ENCODE measurements around the gene NHEJ1. TPM values are rescaled to one million over a fixed set of nuclear protein-coding genes. Genes with fewer than 3 reads are reported as not detected.

Gene NHEJ1
- total RNA-seq, 1 experiment from 2014 or later = 16.4 TPM

DNA sequence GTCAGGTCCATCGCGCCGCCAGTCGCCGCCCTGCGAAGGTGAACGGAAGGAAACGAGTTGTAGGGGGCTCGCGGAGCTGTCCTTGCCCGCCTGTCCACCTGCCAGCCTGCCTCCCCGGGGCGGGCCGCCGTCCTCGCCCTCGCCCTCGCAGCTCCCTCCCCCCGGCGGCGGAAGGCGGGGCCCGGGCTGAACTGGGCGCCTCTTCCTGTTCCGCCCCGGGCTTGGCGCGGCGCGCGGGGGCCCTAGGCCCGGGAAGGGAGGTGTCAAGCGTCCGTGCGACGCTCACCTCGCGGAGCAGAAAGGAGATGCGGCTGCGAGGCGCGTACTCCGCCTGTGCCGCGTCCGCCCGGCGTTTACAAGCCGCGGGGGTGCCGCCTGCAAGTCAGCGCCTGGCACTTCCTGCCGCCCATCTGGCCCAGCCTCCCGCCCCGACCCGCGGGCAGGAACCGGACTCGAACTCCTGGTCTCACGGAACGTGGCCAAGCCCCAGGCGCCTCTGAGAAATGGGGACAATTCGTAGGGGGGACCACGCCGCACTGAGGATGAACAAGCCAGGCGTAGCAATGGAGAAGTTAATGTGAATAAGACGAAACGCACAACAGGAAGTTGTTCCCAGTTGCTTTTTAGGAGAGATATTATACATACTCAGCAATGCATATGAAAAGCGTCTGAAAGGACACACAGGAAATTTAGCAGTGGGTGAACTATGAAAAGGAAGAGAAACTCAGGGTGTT is 16.4 kb upstream of the NHEJ1 start, which contains the start of gene CNPPD1:
CNPPD1 (minus strand) TSS at position 108 of the 734 bp plus-strand sequence; CDS start at position 11, 97 bp downstream.
- no peaks in the 10 kb centered on the region for H3K9me3 ChIP-seq (ENCODE audit: control insufficient read depth in 1 of 2, insufficient read depth in 1 of 2, low read depth in 1 of 2, low read length in 2 of 2)
- peak within 1 kb of the TSS; percentile 98 for H3K4me2 ChIP-seq (ENCODE audit: low read length)
- H3K9me2 ChIP-seq (ENCODE audit: insufficient read depth) = no peaks in the 10 kb centered on the region
- peak; percentile 64; the same call in 1 of the 2 replicates for TF ChIP-seq ZFX (IDR thresholded peaks at IDR 0.05)
- no peak for TF ChIP-seq RAD21 (IDR thresholded peaks at IDR 0.05; ENCODE audit: low read depth)
- TF ChIP-seq ELF1 (IDR thresholded peaks at IDR 0.05; ENCODE audit: borderline replicate concordance, low read depth) = no peak
- TF ChIP-seq POLR2AphosphoS5 (IDR thresholded peaks at IDR 0.05; ENCODE audit: low read depth, low read length) = no peak; the same call in none of the 2 replicates
- TF ChIP-seq CEBPB (IDR thresholded peaks at IDR 0.05; ENCODE audit: low read depth) = no peak
- TF ChIP-seq, protein P1, sequence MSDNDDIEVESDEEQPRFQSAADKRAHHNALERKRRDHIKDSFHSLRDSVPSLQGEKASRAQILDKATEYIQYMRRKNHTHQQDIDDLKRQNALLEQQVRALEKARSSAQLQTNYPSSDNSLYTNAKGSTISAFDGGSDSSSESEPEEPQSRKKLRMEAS (IDR thresholded peaks at IDR 0.05) = no peak
- no peak for TF ChIP-seq TCF7L2 (IDR thresholded peaks at IDR 0.05; ENCODE audit: borderline replicate concordance, extremely low read depth, insufficient read depth, insufficient read length)
- TF ChIP-seq, protein P2, sequence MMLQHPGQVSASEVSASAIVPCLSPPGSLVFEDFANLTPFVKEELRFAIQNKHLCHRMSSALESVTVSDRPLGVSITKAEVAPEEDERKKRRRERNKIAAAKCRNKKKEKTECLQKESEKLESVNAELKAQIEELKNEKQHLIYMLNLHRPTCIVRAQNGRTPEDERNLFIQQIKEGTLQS (IDR thresholded peaks at IDR 0.05) = no peak
- TF ChIP-seq SRF (IDR thresholded peaks at IDR 0.05; ENCODE audit: low read depth) = no peak
- no peak for TF ChIP-seq EZH2 (IDR thresholded peaks at IDR 0.05)
- TF ChIP-seq, protein P3, sequence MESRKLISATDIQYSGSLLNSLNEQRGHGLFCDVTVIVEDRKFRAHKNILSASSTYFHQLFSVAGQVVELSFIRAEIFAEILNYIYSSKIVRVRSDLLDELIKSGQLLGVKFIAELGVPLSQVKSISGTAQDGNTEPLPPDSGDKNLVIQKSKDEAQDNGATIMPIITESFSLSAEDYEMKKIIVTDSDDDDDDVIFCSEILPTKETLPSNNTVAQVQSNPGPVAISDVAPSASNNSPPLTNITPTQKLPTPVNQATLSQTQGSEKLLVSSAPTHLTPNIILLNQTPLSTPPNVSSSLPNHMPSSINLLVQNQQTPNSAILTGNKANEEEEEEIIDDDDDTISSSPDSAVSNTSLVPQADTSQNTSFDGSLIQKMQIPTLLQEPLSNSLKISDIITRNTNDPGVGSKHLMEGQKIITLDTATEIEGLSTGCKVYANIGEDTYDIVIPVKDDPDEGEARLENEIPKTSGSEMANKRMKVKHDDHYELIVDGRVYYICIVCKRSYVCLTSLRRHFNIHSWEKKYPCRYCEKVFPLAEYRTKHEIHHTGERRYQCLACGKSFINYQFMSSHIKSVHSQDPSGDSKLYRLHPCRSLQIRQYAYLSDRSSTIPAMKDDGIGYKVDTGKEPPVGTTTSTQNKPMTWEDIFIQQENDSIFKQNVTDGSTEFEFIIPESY (IDR thresholded peaks at IDR 0.05; ENCODE audit: extremely low read depth, insufficient replicate concordance, low read length) = no peak
- TF ChIP-seq CBX3 (IDR thresholded peaks at IDR 0.05; ENCODE audit: low read depth) = no peak
- TF ChIP-seq POLR2A (IDR thresholded peaks at IDR 0.05; ENCODE audit: borderline replicate concordance, extremely low read depth, insufficient read depth, insufficient read length) = peak; percentile 88
- TF ChIP-seq YY1 (IDR thresholded peaks at IDR 0.05; ENCODE audit: extremely low read depth, insufficient replicate concordance, low read depth, low read length) = peak; percentile 61
- no peak for TF ChIP-seq SP1 (IDR thresholded peaks at IDR 0.05; ENCODE audit: low read depth)
- no peak for TF ChIP-seq JUND (IDR thresholded peaks at IDR 0.05)
- TF ChIP-seq EGR1 (IDR thresholded peaks at IDR 0.05; ENCODE audit: low read depth) = no peak
- TF ChIP-seq, protein P4, sequence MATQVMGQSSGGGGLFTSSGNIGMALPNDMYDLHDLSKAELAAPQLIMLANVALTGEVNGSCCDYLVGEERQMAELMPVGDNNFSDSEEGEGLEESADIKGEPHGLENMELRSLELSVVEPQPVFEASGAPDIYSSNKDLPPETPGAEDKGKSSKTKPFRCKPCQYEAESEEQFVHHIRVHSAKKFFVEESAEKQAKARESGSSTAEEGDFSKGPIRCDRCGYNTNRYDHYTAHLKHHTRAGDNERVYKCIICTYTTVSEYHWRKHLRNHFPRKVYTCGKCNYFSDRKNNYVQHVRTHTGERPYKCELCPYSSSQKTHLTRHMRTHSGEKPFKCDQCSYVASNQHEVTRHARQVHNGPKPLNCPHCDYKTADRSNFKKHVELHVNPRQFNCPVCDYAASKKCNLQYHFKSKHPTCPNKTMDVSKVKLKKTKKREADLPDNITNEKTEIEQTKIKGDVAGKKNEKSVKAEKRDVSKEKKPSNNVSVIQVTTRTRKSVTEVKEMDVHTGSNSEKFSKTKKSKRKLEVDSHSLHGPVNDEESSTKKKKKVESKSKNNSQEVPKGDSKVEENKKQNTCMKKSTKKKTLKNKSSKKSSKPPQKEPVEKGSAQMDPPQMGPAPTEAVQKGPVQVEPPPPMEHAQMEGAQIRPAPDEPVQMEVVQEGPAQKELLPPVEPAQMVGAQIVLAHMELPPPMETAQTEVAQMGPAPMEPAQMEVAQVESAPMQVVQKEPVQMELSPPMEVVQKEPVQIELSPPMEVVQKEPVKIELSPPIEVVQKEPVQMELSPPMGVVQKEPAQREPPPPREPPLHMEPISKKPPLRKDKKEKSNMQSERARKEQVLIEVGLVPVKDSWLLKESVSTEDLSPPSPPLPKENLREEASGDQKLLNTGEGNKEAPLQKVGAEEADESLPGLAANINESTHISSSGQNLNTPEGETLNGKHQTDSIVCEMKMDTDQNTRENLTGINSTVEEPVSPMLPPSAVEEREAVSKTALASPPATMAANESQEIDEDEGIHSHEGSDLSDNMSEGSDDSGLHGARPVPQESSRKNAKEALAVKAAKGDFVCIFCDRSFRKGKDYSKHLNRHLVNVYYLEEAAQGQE (IDR thresholded peaks at IDR 0.05; ENCODE audit: low read depth) = no peak
- H4K20me1 ChIP-seq (ENCODE audit: insufficient read depth) = no peaks in the 10 kb centered on the region
- peaks cover 23% of the 10 kb centered on the region for H3K79me2 ChIP-seq (ENCODE audit: insufficient read depth, low read length)
- peak within 1 kb of the TSS; percentile 97 for H3K27ac ChIP-seq (ENCODE audit: low read depth, low read length)
- peak within 1 kb of the TSS; percentile 87 to 93 for H3K4me3 ChIP-seq (replicated peaks in 1 of 2; ENCODE audit: low read depth in 1 of 2, low read length in 2 of 2)
- peak within 1 kb of the TSS; percentile 35 for H2AFZ ChIP-seq (ENCODE audit: low read depth, low read length, poor library complexity, severe bottlenecking)
- CTCF ChIA-PET = interaction anchor here (0.6 to 1.9 kb wide), 6 partner anchors 11 to 175 kb away, joined by 3 to 16 read pairs (median 4); no protein-coding TSS in a partner anchor
- intact Hi-C loops (cut with micrococcal nuclease) = loop anchor here (2.0 to 10.0 kb wide), 3 partner anchors 30 to 358 kb away; partner anchors contain the start of genes DNPEP and ZFAND2B
- peak; percentile 56 for DNase-seq (ENCODE audit: low read depth, low spot score)
- peaks cover 4 to 16% of the 10 kb centered on the region in 2 experiments; a peak in 3 of 4 replicates for H3K36me3 ChIP-seq (ENCODE audit: control insufficient read depth in 1 of 2, insufficient read depth in 2 of 2, low read length in 2 of 2)
- RAD21 ChIA-PET (ENCODE audit: low non-redundant PET in 1 of 2, low total read pairs in 2 of 2, uncharacterized antibody in 2 of 2, unreplicated experiment in 2 of 2) = interaction anchor here (0.9 to 1.6 kb wide), 2 partner anchors 41 to 118 kb away, joined by 3 to 5 read pairs; no protein-coding TSS in a partner anchor
- H3K27me3 ChIP-seq (ENCODE audit: insufficient read depth, low read length) = no peaks in the 10 kb centered on the region
- BruUV-seq (replicated peaks) = no TSS peak
- ATAC-seq = peak; percentile 78
- peak within 1 kb of the TSS; percentile 85 for H3K9ac ChIP-seq (ENCODE audit: low read length)
- peaks cover 10 to 27% of the 10 kb centered on the region in 2 experiments for H3K4me1 ChIP-seq (ENCODE audit: control insufficient read depth in 1 of 2, insufficient read depth in 2 of 2, low read length in 2 of 2)
- POLR2A ChIA-PET = interaction anchor here (0.8 to 1.4 kb wide), 4 partner anchors 16 to 41 kb away, joined by 3 to 5 read pairs (median 4); partner anchors contain the start of gene ZFAND2B

All from HCT116 (cell line).